ENCODE results near the gene TENT4B.

TENT4B gene

GRCh38 chr16:50271148-50272041 is 118.3 kb downstream of the TENT4B start:
- DNase-seq: no peak

DNA sequence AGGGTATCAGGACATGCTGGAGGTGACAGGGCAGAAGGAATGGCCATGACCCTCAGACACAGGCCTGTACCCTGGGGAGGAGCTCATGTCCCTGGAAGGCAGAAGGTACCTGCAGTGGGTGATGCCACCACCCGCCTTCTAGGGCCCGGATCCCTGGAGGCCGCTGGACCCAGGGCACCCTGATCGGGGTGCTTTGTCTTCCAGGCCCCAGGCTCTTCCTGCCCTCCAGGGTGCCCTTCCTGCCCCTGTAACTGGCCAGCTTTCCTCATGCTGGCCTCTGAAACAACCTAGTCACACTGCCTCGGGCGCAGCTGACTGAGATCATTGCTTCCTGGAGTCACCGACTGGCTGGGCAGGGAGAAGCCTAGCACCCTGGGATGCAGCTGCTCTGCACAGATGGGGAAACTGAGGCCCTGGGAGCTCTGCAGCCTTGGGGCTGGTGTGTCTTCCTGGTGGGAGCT is 119.0 kb downstream of the TENT4B start:
- no peak for DNase-seq

DNA sequence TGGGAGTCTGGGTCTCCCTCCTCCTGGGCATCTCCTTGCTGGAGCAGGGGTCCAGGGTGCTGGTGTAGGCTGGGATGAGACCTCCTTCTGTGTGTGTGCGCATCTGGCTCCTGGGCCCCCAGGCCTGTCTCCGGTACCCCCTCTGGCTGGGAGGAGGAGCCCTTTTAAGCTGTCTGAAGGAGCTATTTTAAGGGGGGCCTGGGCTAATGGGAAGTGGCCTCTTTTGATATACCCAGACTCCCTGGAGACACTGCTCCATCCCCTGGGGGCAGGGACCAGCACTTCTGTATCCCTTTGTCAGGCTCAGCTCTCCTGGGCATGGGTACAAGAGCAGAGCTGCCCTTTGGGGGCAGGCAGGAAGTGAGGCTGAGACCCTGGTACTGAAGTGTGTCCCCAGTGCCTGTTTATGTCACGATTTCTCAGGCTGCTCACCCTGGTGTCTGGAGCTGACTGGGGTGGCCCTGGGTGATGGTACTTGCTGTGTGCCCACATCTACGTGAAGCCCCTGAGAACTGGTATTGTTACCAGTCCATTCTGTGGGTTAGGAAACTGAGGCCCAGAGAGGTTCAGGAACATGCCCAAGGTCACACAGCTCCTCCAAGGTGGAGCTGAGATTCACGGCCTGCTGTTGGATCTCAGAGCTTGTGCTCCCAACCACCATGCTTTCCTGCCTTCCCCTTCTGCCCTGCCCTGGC is 119.7 kb downstream of the TENT4B start:
- no peak for DNase-seq

DNA sequence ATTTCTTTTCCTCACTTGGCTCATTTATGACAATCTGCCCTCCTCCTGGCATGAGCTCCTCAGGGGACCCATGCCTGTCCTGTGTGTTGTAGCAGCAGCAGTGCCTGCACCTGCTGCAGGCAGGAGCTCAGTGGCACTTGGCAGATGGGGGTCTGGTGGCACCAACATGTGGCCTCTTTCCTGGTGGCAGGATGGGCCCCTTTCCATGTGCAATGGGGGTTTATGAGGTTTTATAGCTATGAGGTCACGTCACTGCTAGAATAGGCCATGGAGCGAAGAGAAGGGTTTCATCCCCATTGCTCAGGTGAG is 120.2 kb downstream of the TENT4B start:
- DNase-seq: no peak

- no peak for DNase-seq
Measured at GRCh38 chr16:50273888-50274325, 120.8 kb downstream of the TENT4B start.

- no peak for DNase-seq
Measured at GRCh38 chr16:50274326-50275097, 121.4 kb downstream of the TENT4B start.

DNA sequence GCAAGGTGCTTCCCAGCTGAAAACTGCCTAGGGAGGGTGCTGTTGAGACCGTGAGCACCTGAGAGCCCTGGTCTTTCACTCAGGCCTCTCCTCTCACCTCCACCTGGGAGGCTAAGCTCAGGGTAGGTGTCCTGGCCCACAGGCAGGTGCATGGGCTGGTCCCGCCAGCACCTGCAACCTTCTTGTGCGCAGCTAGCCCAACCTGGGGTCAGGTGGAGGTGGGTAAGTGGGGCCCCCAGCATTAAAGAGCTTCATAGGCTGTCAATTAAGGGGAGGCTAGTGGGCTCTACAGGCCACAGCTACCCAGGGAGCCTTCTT is 122.0 kb downstream of the TENT4B start:
- no peak for DNase-seq

DNA sequence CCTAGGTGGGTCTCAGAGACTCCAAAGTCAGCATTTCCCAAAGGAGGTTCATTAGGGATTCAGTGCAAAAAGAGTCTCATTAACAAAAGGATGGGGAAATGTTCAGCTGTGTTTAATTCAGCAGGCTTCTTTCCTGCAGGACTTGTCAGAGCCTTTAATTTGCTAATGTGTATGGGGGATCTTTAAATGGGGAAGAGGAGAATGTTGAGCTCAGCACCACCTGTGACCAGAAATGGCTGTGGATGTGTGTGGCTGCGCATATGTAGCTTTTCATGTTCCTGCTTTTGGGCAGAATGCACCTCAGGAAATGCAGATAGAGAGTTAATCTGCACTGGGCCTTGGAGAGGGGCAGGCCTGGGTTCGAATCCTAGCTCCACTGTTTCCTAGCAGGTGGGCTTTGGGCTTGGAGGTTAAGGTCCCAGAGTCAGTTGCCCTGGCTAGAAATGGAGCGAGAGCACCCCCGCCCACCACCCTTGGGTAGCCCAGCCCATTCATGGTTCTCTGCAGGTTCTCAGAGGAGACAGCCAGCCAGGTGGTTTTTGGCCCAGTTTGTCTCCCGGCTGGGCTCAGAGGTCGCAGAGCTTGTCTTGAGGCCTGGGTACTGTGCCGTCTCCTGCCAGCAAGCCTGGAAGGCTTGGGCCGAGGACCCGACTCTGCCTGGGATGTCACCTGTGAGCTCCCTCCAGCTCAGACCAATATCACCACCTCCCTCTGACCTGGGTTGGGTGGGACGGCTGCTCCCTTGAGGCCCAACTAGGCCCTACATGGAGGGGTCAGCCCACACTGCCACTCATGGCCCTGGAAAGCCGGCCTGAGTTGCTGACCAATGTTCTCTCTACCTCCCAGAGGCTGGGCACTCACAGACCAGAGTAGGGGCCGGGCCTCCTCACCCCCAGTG is 122.6 kb downstream of the TENT4B start:
- DNase-seq: no peak

GRCh38 chr16:50276326-50276640 is 123.2 kb downstream of the TENT4B start:
- DNase-seq: no peak

DNA sequence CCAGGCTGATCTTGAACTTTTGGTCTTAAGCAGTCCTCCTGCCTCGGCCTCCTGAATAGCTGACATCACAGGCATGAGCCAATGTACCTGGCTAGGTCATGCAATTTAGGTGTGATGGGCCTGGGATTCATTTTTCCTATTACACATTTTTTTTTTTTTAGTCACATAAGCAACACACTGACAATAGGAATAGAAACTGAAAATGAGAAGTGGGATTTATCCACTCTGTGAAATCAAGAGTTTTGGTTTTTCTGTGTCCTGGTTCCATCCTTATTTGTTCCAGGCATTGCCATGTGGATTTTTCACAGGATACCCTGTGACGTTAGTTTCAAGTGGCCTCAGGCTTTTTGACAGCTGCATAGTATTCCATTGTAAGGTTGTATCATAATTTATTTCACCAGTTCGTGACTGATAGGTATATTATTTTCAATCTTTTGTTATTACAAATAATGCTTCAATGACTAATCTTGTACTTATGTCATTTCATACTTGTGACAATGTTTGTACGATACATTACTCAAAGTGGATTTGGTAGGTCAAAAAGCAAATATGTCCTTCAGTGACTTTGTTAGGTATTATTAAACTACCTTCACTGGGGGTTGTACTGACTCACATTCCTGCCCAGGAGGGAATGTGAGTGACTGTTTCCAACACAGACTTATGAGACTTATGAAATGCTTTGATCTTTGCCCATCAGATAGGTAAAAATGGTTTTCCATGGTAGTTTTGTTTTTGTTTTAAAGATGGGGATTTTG is 123.9 kb downstream of the TENT4B start:
- DNase-seq: no peak

DNA sequence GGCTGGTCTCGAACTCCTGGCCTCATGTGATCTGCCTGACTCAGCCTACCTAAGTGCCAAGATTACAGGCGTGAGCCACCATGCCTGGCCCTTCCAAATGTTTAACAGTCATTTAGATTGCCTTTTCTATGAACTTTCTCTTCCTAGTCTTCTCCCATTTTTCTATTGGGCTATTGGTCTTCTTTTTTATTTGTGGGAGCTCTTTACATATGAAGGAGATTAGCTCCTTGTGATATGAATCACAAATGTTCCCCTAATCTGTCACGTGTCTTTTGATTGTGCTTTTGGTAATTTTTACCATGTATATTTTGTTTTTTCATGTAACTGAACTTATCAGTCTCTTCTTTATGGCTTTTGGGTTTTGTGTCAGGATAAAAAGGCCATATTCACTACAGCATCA is 125.1 kb downstream of the TENT4B start:
- no peak for DNase-seq

- DNase-seq: no peak
Measured at GRCh38 chr16:50279504-50279865, 126.4 kb downstream of the TENT4B start.

- no peak for DNase-seq
Measured at GRCh38 chr16:50280932-50281331, 127.8 kb downstream of the TENT4B start.
